ENCODE data around the gene CAMTA1. TPM values are rescaled to one million over a fixed set of nuclear protein-coding genes. Genes with fewer than 3 reads are reported as not detected.
A peak's percentile ranks its signal among the peaks of the same experiment; 100 is the strongest.

Gene CAMTA1
- total RNA-seq, 2 donors from 2014 or later = 36.7 to 51.9 TPM

GRCh38 chr1:7767176-7767575, 981.9 kb downstream of the CAMTA1 start:
- H3K9me3 Mint-ChIP-seq = no peaks in the 10 kb centered on the region
- H3K4me3 Mint-ChIP-seq = no peak overlapping the region
- no peak for ATAC-seq (replicated peaks)
- peaks cover 4% of the 10 kb centered on the region for H3K36me3 Mint-ChIP-seq (ENCODE audit: low read depth)
- no peak overlapping the region for H3K27ac Mint-ChIP-seq
- H3K4me1 Mint-ChIP-seq = peaks cover 10% of the 10 kb centered on the region
- peaks cover 4% of the 10 kb centered on the region for H3K27me3 Mint-ChIP-seq

- H3K9me3 Mint-ChIP-seq = no peaks in the 10 kb centered on the region
- H3K4me1 Mint-ChIP-seq = peaks cover 14% of the 10 kb centered on the region
- no peak for ATAC-seq (replicated peaks)
- peaks cover 4% of the 10 kb centered on the region for H3K27me3 Mint-ChIP-seq
- no peak overlapping the region for H3K4me3 Mint-ChIP-seq
- no peak overlapping the region for H3K27ac Mint-ChIP-seq
- peaks cover 18% of the 10 kb centered on the region for H3K36me3 Mint-ChIP-seq (ENCODE audit: low read depth)
These were observed 983.3 kb downstream of the CAMTA1 start for GRCh38 chr1:7768583-7768982.

GRCh38 chr1:7769673-7770412, 984.6 kb downstream of the CAMTA1 start:
- Mint-ChIP-seq H3K4me3 (peak overlapping the region; percentile 86), H3K27me3 (peaks cover 4% of the 10 kb centered on the region)

GRCh38 chr1:7770669-7770996, 985.4 kb downstream of the CAMTA1 start:
- H3K27ac Mint-ChIP-seq = peak overlapping the region; percentile 84
- peak; percentile 65 for ATAC-seq (replicated peaks)
- H3K36me3 Mint-ChIP-seq (ENCODE audit: low read depth) = peaks cover 38% of the 10 kb centered on the region
- H3K4me3 Mint-ChIP-seq = peak overlapping the region; percentile 86
- peaks cover 21% of the 10 kb centered on the region for H3K4me1 Mint-ChIP-seq
- peaks cover 4% of the 10 kb centered on the region for H3K27me3 Mint-ChIP-seq
- no peaks in the 10 kb centered on the region for H3K9me3 Mint-ChIP-seq

More at GRCh38 chr1:7769673-7770412, 984.6 kb downstream of the CAMTA1 start:
- no peak for ATAC-seq (replicated peaks)
- Mint-ChIP-seq H3K4me1 (peaks cover 20% of the 10 kb centered on the region), H3K36me3 (ENCODE audit: low read depth) (peaks cover 30% of the 10 kb centered on the region), H3K27ac (peak overlapping the region; percentile 84), H3K9me3 (no peaks in the 10 kb centered on the region)

DNA sequence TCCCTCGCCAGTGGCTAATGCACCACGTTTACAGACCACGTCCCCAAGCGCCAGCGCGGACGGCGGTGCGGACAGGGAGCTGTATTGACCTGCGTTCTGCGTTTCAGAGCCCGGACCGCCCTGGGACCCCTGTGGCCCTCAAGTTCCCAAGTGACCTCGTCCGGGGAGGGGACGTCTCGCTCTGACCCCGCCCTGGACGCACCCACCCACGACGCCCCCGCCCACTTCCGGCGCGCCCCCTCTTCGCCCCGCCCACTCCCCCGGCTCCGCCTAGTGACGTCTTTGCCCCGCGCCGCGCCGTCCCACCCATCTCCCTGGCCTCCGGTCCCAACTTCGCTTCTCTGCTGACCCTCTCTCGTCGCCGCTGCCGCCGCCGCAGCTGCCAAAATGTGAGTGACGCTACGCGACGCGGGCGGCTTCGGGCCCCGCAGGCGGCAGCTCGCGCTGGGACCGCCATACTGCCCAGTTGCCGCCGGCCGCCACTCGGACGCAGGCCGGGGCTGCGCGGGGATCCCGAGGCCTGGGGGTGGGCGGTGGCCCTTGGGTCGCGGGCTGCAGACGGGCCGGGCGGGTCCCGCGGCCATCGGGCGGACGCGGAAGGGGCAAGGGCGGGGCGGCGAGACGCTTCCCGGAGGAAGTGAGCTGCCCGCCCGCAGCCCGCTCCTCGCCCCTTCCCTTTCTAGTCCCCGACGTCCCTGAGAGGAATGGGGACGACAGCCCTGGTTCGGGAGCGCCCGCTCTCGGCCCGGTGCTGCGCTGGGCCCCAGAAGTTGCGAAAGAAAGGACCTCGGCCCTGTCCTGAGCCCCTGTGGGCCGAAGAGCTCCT, 986.0 kb downstream of the CAMTA1 start, which contains the start of gene VAMP3:
TSS of gene VAMP3 (plus strand) at position 300 of the 826 bp plus-strand sequence. CDS start at position 388, 88 bp downstream.
- H3K4me3 Mint-ChIP-seq = peak within 1 kb of the TSS; percentile 86
- no peaks in the 10 kb centered on the region for H3K9me3 Mint-ChIP-seq
- H3K27me3 Mint-ChIP-seq = peaks cover 4% of the 10 kb centered on the region
- H3K27ac Mint-ChIP-seq = peak within 1 kb of the TSS; percentile 84
- ATAC-seq (replicated peaks) = peak; percentile 96
- peaks cover 21% of the 10 kb centered on the region for H3K4me1 Mint-ChIP-seq
- H3K36me3 Mint-ChIP-seq (ENCODE audit: low read depth) = peaks cover 44% of the 10 kb centered on the region

- no peak for ATAC-seq (replicated peaks)
- Mint-ChIP-seq H3K27ac (peak overlapping the region; percentile 84), H3K27me3 (peaks cover 4% of the 10 kb centered on the region), H3K4me3 (peak overlapping the region; percentile 86), H3K36me3 (ENCODE audit: low read depth) (peaks cover 50% of the 10 kb centered on the region), H3K4me1 (peaks cover 21% of the 10 kb centered on the region), H3K9me3 (no peaks in the 10 kb centered on the region)
These were observed 986.6 kb downstream of the CAMTA1 start for GRCh38 chr1:7771823-7772299.

GRCh38 chr1:7777591-7777990, 992.3 kb downstream of the CAMTA1 start:
- Mint-ChIP-seq H3K9me3 (no peaks in the 10 kb centered on the region), H3K27ac (no peak overlapping the region), H3K4me1 (peaks cover 19% of the 10 kb centered on the region), H3K27me3 (no peaks in the 10 kb centered on the region), H3K36me3 (ENCODE audit: low read depth) (peaks cover 75% of the 10 kb centered on the region), H3K4me3 (no peak overlapping the region)
- no peak for ATAC-seq (replicated peaks)

DNA sequence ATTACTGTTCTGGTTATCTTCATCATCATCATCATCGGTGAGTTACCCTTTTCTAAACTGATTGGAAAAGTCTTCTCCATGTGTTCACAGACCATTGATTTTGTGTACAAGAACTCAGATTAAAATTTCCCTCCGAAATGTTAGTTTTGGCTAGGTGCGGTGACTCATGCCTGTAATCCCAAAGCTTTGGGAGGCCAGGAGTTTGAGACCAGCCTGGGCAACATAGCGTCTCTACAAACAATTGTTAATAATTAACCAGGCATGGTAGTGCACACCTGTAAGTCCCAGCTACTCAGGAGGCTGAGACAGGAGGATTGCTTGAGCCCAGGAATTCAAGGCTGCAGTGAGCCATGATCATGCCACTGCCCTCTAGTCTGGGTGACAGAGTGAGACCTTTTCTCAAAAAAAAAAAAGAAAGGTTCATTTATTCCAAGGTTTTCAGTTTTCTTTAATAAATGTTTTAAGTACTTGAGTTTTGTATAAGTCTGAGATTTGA, 992.9 kb downstream of the CAMTA1 start:
- Mint-ChIP-seq H3K4me1 (peaks cover 19% of the 10 kb centered on the region), H3K4me3 (no peak overlapping the region), H3K27ac (no peak overlapping the region), H3K9me3 (no peaks in the 10 kb centered on the region), H3K36me3 (ENCODE audit: low read depth) (peaks cover 69% of the 10 kb centered on the region), H3K27me3 (no peaks in the 10 kb centered on the region)
- no peak for ATAC-seq (replicated peaks)

DNA sequence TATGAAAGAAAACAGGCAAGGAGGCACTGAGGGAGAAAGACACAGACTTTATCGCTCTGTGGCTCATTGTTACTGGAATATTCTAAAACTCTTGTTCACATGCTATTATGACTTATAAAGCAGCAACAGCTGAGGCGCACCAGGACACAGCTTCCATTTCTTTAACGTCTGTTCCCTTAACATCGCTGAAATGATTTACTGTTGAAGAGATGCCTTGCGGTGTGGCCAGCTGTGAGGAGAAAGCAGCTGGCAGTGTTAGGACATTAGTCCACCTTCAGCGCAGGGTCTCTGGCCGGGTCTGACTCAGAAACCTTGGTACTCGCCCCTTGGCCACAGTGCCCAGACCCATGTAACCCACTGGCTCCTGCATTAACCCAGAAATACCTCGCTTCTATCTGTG, 995.7 kb downstream of the CAMTA1 start:
- H3K36me3 Mint-ChIP-seq (ENCODE audit: low read depth) = peaks cover 47% of the 10 kb centered on the region
- peaks cover 18% of the 10 kb centered on the region for H3K4me1 Mint-ChIP-seq

GRCh38 chr1:7781501-7781900, 996.2 kb downstream of the CAMTA1 start:
- H3K27ac Mint-ChIP-seq = peak overlapping the region; percentile 15
- peaks cover 45% of the 10 kb centered on the region for H3K36me3 Mint-ChIP-seq (ENCODE audit: low read depth)
- ATAC-seq (replicated peaks) = no peak
- H3K4me3 Mint-ChIP-seq = peak overlapping the region; percentile 69
- H3K27me3 Mint-ChIP-seq = no peaks in the 10 kb centered on the region
- peaks cover 18% of the 10 kb centered on the region for H3K4me1 Mint-ChIP-seq
- no peaks in the 10 kb centered on the region for H3K9me3 Mint-ChIP-seq

More for the DNA sequence above, 995.7 kb downstream of the CAMTA1 start:
- Mint-ChIP-seq H3K9me3 (no peaks in the 10 kb centered on the region), H3K27me3 (no peaks in the 10 kb centered on the region), H3K27ac (no peak overlapping the region), H3K4me3 (no peak overlapping the region)
- ATAC-seq (replicated peaks) = no peak

DNA sequence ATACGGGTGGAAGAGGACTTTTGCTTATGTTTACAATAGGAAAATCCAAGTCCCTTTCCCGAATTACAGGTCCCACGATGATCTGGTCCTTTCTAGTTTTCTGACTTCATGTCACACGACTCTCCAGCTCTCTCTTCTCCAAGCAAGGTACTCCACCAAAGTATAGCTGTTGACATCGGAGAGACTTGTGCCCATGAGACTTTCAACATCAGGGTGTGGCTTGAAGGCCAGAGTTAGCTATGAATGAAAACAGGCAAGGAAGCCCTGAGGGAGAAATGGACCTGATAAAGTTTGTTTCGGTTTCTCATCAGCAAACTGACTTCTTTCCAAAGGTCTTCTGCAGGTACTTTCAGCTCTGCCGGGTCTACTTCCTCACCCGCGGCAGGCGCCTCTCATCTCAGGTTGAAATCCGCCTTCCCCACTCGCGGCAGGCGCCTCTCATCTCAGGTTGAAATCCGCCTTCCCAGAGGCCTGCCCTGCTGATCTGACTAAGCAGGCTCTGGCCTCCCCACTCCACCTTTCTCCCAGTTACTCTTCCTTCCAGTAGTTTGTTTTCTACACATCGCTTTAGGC, 996.8 kb downstream of the CAMTA1 start:
- H3K27ac Mint-ChIP-seq = peak overlapping the region; percentile 15
- H3K36me3 Mint-ChIP-seq (ENCODE audit: low read depth) = peaks cover 43% of the 10 kb centered on the region
- H3K4me1 Mint-ChIP-seq = peaks cover 18% of the 10 kb centered on the region
- ATAC-seq (replicated peaks) = no peak
- no peaks in the 10 kb centered on the region for H3K9me3 Mint-ChIP-seq
- peak overlapping the region; percentile 69 for H3K4me3 Mint-ChIP-seq
- H3K27me3 Mint-ChIP-seq = no peaks in the 10 kb centered on the region

DNA sequence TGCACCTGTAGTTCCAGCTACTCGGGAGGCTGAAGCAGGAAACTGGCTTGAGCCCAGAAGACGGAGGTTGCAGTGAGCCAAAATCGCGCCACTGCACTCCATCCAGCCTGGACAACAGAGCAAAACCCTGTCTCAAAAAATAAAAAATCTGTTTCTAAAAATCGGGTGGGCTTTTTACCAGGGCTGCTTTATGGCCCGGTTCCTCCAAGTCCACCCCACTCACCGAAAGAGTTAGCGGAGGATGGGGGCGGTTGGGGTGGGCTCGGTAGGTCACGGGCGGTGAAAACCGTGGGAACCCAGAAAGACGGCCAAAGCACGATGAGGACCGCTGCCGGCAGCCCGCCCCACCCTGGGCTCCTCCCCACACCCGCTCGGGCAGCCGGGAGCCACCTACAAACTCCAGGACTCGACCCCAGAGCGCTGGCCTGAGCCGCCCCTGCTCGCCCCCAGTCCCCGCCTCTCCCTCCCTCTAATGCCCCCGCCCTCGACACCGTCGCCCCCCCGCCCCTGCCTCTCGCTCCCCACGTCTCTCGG, 998.0 kb downstream of the CAMTA1 start:
- Mint-ChIP-seq H3K4me1 (peaks cover 18% of the 10 kb centered on the region), H3K4me3 (peak overlapping the region; percentile 69), H3K27ac (no peak overlapping the region), H3K27me3 (no peaks in the 10 kb centered on the region), H3K9me3 (no peaks in the 10 kb centered on the region), H3K36me3 (ENCODE audit: low read depth) (peaks cover 31% of the 10 kb centered on the region)
- ATAC-seq (replicated peaks) = no peak

DNA sequence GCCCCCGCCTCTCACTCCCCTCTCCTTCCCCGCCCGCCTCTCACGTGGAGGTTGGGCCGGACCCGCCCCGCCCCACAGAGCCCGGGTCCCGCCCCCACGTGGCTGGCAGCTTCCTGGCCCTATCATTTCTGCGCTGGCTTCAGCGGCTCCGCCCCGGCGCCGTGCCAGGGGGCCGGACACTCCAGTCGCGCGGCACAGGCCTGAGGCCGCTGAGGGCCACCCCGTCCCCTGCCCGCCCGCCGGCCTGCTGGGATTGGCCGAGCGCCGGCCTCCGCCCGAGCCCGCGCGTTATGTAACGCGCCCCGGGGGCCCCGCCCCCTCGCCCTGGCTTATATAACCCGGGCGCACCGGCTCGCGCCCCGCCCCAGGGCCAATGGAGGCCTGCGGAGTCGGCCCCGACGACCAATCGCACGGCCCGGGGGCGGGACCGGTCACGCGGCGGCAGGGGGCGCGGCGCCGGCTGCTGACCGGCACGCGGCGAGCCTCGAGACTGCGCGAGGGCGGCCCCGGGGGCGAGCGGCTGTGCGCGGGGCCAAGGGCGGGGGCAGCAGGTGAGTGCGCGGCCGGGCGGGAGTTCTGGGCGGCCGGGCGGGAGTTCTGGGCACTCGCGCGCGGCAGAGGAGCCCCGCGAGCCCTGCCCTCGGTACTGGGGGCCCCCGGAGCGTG, 998.7 kb downstream of the CAMTA1 start, which contains the start of gene PER3:
TSS of gene PER3 (plus strand) at position 466 of the 666 bp plus-strand sequence. CDS start 587 bp downstream, outside the sequence.
- ATAC-seq (replicated peaks) = peak; percentile 97
- Mint-ChIP-seq H3K36me3 (ENCODE audit: low read depth) (peaks cover 30% of the 10 kb centered on the region), H3K4me1 (peaks cover 18% of the 10 kb centered on the region), H3K27ac (no peak within 1 kb of the TSS), H3K27me3 (no peaks in the 10 kb centered on the region), H3K4me3 (peak within 1 kb of the TSS; percentile 69), H3K9me3 (no peaks in the 10 kb centered on the region)

Measured in activated T-helper 17 cell treated with anti-CD3 and anti-CD28 coated beads, Interleukin-2, amount 50 U/mL, for 72 hours (primary cell).